ENCODE measurements around the gene SLC35D3.
"Not testable (repeated sequence)": the region's sequence is repeated elsewhere in the genome, so short reads cannot be mapped to it uniquely, and the experiment has no call there.

SLC35D3 gene

GRCh38 chr6:136964398-136964797, 42.3 kb downstream of the SLC35D3 start:
- no peak for DNase-seq (ENCODE audit: low read depth in 2 of 2)

GRCh38 chr6:136967876-136968752, 46.0 kb downstream of the SLC35D3 start:
- DNase-seq (ENCODE audit: low read depth in 2 of 2): peak; percentile 23 to 35

- DNase-seq (ENCODE audit: low read depth in 2 of 2): no peak
These were observed 46.7 kb downstream of the SLC35D3 start for GRCh38 chr6:136968837-136969236.

GRCh38 chr6:136969433-136969832, 47.3 kb downstream of the SLC35D3 start:
- no peak for DNase-seq (ENCODE audit: low read depth in 2 of 2)

- no peak for DNase-seq (ENCODE audit: low read depth in 2 of 2)
These were observed 47.8 kb downstream of the SLC35D3 start for GRCh38 chr6:136969930-136970329.

GRCh38 chr6:136971609-136972008, 49.5 kb downstream of the SLC35D3 start:
- no peak for DNase-seq (ENCODE audit: low read depth in 2 of 2)

GRCh38 chr6:136973781-136974180, 51.7 kb downstream of the SLC35D3 start:
- not testable (repeated sequence) for DNase-seq (ENCODE audit: low read depth in 2 of 2)

Measured in stimulated activated CD4-positive, alpha-beta T cell treated with anti-CD3 and anti-CD28 coated beads, Interleukin-1b, Interleukin-23, amount 100 ng/mL, for 1 hour (primary cell).